Daoy (cell line): Measurements from ENCODE around the gene SLC6A17. TPM values are rescaled to one million over a fixed set of nuclear protein-coding genes. Genes with fewer than 3 reads are reported as not detected.
A peak's percentile ranks its signal among the peaks of the same experiment; 100 is the strongest.

Source experiments
- DNase-seq: peaks from one replicate; pipeline ENCODE4 v3.0.0-alpha.2; 2015; ENCODE audit warnings: low read depth
- total RNA-seq: library from RNA; depleted of rRNA; stranded (reverse); fragments of >200 nt; shearing (Covaris generic); gene quantifications from 2 replicates; pipeline ENCODE4 v1.2.3, GENCODE V29; 2014

SLC6A17 gene
- total RNA-seq, 1 experiment from 2014 or later = 0.46 TPM

DNA sequence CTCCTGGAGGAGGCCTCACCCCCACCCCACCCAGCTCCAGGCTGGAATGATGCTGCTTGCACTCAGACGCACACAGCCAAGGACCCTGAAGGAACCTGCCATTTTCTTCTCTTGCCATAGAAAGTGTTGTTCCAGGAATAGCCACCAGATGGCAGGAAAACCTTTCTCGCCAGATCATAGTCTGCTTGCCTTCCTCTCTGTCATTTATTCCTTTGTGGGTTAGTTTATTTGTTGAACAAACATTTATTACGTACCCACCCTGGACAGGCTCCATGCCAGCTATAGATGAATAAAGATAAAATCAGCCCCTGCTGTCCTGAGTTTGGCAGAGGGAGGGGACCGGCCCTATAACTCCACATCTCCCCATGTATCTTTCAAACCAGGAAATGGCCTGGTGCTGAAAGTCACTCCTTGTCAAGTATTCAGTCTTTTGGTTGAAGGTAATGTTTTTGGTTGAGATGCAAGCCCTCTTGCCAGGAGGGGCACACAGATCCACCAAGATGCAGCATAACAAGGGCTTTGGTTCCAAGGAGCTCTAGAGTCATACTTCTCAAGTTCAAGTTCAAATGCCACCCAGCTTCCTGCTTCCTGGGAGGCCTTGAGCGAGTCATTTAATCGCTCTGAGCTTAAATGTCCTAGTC lies 52.8 kb downstream of the SLC6A17 start:
- peak; percentile 77 for DNase-seq

DNA sequence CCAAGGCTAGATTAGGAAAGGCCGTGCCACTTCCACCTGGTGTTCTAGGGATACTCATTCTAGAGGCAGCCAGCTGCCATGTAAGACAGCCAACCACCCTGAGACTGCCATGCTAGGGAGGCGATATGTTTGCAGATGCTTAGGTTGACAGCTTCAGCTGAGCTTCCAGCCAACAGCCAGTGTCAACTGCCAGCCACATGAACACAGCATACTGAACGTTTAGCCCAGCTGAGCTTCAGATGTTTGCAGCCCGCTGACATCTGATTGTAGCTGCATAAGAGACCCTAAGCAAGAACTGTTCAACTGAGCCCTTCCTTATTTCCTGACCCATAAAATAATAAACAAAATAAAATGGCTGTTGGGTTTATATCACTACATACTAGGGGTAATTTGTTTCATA lies 54.9 kb downstream of the SLC6A17 start:
- DNase-seq = no peak

DNA sequence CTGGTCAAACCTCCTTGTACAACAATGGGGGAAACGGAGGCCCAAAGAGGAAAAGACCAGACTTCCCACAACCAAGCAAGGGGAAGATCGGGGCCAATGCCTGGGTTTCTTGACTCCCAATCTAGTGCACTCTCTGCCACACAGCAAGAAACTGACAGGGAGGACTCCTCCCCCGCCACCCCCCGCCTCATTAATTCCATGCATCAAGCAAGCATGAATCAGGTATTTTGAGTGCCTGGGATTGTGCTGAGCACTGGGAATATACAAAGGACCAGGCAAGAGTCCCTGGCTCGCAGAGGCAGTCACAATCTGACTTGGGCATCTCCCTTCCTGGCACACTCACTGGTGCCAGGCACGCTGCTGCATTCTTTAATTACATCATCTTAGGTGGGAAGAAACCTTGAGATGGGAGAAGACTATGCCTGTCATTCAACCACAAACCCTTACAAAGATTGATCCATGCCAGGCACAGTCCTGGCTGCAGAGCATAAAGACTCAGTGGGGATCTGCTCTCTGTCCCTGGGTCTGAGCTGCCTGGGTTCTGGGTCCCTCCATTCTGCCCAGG lies 55.4 kb downstream of the SLC6A17 start:
- no peak for DNase-seq

DNA sequence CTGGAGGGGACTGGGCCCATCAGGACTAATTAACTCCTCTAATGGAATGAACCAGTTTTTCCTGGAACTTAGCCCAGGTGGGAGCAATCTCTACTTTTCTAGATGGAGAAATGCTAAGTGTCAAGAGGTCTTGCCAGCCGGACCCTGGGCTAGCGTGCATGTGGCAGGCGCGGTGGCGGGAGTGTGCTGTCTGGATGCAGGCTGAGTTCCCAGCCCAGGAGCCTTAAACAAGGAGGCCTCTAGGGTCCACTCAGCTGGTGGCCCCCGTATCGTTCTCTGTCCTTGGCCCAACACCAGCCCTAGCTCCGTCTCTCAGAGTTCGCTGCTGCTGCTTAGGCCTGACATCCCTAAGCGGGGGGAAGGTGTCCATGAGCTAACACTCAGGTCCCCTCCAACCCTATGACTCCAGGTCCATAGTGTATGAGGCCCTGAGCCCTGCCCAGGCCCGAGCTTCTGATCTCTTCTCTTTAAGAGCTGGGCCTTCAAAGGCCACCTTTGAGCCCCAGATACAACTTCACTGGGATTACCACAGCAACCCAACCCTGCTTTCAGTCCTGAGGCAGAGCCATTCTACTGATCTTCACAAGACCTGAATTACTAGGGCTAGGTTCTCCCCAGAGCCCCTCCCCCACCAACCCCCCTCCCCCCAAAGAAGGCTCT lies 56.1 kb downstream of the SLC6A17 start:
- DNase-seq = no peak

DNA sequence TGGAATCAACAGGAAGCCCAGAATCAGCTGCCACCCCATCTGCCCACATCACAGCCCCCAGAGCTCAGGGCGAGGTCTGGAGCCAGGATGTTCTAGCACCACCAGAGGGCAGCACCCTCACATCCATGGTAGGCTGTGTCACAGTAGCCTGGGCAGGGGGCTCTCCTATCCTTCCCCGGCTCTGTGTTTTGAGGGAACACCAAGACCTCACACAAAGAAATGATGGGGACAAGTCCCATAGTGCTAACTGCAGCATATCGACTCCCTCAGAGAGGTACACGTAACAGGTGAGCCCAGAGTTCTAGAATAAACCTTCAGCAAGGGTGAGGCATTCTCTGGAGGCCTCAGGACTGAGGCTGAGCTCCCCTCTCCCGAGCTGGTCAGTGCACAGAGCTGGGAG lies 57.5 kb downstream of the SLC6A17 start:
- peak; percentile 78 for DNase-seq

DNA sequence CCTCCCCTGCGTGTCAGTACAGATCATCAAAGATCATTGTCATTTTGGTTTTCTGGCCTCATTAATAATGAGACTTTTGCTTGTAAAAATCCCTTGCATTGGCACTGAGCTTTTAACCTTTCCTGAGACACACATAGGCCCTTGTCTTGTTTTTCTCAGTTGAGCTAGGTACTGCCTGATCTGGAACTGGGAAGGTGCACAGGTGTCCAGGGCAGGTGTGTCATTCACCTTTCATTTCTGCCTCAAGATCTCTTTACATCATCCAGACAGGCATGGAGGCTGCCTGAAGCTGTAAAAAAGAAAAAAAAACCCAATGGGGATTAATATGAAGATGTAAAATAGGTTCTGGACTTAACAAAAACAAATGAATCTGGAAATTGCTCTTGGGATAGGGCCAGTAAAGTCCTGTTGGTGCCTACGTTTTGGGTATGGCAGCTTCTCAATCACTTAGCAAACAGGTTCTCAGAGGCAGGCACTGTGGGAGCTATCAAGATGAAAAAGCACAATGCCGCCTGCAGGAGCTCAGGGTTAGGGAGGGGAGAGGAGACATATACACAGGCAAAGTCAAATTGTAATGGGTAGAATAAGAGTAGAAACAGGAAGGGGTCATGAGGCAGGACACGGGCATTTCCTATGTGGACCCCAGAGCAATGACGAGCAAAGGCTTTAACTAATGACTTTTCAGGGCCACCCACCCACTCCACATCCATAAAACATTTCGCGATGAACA lies 58.8 kb downstream of the SLC6A17 start:
- no peak for DNase-seq

DNA sequence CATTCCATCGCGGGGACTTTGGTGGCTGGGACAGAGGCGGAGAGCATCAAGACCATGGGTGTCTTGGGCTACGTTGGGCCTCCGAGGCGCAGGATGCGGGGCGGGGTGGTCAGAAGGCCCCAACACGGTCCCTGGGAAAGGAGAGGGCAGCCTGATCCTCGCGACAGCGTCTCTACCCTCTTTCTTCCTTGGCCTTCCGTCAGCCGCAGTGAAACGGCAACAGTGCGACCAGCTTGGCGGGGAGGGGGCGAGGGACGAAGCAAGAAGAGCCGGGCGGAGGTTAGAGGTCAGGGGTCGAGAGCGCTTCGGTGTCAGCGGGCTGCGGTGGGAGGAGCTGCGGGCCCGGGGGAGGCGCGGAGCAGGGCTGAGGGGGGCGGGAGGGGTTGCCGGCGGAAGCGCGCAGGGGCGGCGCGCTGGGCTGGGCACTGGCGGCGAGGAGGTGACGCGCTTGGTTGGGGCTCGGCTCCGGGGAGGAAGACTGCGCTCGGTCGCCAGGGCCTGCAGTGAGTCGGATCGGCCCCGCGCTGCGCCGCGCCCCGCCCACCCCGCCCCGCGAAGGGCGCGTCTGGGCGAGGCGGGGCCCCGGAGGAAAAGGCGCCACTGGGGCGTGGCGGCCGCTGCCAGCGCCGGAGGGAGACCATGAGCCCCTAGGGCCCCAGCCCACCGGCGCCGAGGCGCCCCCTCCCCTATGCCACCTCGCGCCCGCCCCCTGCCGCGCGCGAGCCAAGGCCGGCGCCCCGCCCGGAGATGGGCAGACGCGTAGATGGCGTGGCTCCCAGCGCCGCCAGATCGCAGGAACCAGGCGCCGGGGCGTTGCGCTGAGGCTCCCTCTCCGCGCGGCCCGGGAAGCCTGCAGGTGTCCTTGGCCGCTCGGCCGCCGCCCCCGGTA lies 59.7 kb downstream of the SLC6A17 start, which contains the start of gene KCNC4:
Gene KCNC4 (plus strand): TSS at position 600 of the 889 bp plus-strand sequence. CDS start 1,186 bp downstream, outside the sequence.
- peak; percentile 97 for DNase-seq

DNA sequence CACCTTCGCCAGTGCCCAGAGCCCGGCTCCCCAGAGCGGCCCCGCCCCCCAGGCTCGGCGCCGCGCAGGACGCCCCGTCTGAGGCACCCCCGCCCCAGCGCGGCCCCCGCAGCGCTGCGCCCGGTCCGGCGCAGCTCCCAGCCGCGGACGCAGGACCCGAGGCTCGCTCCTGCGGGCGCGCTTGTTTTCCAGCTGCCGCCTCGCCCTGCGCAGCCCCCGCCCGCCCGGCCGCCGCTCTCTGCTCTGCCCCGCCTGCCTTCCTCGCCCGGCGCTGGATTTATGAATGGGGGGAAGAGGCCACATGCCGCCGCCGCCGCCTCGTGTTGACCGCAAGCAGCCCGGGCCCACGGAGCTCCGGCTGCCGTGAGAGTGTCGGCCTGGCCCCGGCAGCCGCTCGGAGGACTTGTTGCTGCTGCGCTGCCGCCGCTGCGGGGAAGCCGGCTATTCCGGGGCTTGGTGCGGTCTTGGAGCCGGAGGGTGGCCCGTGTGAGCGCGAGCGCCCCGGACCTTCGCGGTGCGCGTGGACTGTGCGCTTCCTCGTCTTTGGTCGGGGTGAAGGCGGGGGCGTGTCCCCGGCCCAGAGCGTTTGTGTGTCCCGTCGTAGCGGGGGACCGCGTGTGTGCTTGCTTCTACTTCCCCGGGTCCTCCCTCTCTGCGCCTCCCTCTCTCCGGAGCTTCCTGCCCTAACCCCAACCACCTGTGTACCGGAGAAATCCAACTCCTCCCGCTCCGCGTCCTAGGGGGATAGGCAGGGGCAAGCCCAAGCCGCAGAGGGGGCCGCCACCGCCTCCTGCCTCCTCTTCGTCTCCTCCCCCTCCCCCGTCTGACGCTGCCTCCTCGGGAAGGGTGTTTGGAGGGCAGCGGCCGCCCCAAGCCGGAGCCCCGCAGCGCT lies 60.6 kb downstream of the SLC6A17 start:
- DNase-seq = peak; percentile 74

DNA sequence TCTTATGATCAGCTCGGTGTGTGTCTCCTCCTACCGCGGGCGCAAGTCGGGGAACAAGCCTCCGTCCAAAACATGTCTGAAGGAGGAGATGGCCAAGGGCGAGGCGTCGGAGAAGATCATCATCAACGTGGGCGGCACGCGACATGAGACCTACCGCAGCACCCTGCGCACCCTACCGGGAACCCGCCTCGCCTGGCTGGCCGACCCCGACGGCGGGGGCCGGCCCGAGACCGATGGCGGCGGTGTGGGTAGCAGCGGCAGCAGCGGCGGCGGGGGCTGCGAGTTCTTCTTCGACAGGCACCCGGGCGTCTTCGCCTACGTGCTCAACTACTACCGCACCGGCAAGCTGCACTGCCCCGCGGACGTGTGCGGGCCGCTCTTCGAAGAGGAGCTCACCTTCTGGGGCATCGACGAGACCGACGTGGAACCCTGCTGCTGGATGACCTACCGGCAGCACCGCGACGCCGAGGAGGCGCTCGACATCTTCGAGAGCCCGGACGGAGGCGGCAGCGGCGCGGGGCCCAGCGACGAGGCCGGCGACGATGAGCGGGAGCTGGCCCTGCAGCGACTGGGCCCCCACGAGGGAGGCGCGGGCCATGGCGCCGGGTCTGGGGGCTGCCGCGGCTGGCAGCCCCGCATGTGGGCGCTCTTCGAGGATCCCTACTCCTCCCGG lies 61.3 kb downstream of the SLC6A17 start:
- DNase-seq = no peak

DNA sequence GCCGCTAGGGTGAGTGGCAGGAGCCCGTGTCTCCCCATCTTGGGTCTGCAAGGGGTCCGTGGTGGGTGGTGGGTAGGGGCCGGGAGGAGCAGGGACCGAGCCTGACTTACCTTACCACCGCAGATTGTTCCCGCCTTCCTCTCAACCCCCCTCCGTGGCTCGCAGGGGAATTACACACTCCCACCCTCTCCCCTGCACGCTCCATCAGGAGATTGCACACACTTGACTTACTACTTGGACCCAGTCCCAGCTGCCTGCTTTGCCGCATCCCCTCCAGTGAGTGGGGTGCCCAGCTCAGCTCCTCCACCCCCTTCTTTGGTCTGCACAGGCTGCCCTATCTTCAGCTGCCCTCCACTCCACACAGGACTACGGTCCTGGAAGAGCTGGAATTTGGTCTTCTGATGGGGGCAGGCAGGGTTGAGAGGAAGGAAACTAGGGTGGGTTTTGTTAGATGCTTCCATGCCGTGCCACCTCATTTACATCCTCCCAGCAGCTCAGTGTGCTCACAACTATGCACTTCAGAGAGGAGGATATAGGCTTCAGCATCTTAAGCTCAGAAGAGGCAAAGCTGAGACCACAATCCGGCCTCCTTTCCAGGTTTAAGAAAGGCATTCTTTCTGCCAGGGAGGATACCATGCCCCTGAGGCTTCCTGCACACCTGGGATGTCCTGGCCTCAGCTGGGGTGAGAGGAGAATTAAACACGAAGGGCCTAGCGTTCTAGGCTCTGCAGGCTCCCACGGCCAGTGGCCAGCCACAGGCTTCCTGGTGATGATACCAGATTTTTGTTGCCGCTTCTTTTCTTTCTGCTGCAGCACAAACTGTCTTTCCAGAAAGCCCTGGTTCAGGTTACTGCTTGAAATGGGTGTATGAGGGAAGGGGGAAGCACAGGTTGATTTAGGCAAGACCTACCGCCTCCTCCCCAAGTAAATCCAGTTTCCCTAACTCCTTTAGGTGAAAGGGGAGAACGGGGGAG lies 62.2 kb downstream of the SLC6A17 start:
- DNase-seq = peak; percentile 59

DNA sequence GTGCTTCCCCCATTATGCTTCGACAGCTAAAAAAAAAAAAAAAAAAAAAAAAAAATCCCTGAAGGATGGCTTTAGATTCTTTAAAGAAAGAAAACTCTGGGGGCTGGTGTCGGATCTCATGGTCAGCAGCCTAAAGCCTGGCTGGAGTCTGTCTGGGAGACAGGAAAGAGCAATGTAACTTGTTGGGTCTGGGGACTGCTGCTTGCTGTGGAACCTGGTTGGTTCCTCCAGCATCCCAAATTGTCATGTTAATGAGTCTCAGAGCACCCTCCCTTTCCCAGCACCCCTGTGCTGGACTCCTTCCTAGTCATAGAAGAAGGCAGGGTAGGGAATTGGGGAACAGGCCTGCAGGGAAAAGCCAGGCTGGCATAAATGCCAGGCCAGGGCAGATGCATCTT lies 62.8 kb downstream of the SLC6A17 start:
- no peak for DNase-seq

DNA sequence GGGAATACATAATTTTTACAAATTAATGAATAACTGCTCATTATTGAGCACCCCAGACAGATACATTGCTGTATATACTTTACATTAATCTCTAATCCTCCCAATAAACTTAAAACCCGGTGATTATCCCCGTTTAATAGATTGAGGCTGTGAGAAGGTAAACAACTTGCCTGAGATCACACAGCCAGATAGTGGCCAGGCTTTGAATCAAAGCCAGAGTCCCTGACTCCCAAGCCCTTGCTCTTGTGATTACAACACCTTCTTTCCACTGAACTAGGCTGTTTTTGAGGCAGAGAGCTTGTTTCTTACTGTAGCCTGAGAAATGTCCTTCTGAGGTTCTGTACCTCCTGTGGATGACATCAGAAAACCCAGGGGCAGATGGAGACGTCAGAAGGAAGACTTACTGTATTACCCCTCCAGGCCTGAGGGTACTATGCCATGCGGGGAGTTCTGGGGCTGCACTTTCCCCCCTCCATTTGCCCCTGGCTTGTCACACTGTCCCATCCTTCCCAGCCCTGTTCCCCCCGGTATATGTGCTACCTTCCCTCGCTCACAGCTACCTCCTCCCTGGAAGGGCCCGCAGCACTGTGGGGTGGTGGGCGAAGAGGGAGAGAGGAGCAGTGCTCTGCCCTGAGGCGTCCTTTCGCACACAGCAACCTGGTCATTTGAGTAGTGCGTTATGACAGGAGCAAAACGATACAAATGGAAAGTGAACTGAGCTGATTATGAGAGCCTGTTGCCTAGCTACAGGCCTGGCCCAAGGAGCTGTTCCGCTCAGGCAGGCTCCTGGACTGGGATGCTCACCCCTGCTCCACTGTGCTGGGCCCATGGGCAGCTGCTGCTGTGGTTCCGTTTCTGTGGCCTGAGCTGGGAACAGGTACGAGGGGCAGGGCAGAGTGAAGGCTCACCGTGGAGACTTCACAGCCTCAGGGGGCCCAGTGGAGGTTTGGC lies 64.4 kb downstream of the SLC6A17 start:
- DNase-seq = no peak

DNA sequence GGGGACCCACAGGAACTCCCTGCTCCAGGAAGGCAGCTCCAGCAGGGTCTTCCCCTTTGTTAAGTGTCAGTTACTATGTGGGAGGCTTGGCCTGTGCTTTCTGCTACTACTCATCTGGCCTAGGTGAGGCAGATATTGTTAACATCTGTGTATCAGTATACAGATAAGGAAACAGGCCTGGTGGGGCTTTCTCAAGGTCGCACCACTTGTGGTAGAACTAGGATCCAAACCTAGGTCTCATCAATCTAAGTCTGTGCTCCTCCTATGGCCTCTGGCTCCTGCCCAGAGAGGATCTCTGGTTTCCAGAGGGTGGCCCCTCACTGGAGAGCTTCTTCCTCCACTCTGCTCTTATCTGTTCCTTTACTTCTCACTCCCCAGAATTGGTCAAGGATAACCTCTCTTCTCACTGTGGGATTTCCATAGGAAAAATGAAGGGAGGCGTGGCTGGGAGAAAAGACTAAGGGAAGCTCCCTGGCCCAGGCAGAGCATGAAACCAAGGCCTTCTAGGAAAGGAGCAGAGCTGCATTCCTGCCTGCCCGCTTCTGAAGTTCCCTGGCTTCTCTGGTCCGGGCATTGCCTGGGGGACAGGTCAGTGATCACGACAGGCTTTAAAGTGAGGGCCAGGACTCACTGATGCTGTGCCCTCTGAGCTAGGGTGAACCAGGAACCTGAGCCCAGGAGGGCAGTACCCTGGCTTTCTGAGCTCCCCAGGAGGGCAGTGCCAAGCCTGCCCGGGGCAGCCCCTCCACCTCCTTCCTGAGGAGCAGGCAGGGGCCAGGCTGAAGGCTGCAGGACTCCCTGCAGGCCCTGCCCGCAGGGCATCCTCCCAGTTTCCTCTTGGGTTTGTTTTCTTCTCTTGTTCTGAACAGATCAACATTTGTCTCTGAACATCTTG lies 65.6 kb downstream of the SLC6A17 start:
- DNase-seq = no peak

DNA sequence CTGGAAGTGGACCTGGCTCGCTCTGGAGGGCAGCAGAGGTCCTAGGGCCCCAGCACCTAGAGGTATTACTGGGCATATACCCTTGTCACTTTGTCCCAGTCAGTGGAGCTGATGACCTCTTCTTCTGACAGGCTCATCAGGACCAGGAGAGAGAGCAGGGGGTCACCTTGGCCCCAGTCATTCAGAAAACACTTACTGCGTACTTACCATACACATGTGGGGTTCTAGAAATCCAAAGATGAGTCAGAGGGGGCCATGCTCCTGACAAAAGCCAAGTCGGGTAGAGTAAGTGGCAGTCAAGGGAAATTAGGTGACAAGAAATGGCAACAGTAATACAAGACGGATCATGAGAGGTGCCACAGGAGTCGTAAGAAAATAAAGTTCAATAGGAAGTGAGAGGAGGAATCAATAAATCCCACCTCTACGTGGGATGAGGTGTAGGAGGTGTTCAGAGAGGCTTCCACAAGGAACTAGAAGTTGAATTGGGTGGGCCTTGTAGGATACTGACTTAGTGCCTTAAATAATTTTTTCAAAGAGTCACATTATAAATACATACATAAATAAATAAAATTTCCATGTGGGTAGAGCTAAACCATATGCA lies 66.7 kb downstream of the SLC6A17 start:
- no peak for DNase-seq

DNA sequence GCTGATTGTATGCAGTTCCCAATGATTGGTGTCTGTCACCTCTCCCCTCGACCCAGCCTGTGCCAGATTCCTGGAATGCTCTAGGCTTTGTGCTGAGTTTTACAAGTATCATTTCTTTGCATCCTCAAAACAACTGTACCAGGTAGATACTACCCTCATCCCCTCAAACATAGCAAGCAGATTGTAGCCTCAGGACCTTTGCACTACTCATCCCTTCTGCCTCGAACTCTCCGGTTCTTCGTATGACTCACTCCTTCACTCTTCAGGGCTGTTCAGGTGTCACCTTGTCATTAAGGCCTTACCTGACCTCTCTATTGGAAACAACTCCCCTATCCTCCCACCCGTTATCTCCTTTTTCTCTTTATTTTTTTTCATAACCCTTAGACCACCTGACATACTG lies 67.8 kb downstream of the SLC6A17 start:
- DNase-seq = no peak

DNA sequence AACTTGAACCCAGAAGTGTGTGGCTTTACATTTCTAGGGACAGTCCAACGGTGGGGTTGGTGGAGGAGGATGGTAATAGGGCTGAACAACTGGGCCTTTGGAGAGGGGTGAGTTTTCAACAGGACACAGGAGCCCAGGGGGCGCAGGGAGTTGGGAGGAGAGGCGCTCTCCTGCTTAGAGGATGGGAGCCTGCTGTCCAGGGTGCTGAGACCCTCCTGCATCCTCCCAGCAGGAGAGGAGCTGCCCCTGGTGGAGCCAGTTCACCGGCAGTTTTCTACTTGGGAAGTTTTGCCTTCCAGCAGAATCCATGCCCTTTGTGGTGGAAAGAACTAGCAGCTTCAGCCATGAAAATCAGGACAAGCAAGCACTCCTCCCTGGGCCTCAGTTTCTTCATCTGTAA lies 68.4 kb downstream of the SLC6A17 start:
- no peak for DNase-seq
